Endothelial cell of umbilical vein (primary cell): ENCODE measurements around the gene RSPH6A. TPM values are rescaled to one million over a fixed set of nuclear protein-coding genes. Genes with fewer than 3 reads are reported as not detected.

Experiments
- BruUV-seq: library from RNA; stranded (reverse); fragments of 400-500 nt; replicated peaks from 2 replicates; lab custom pipeline; 2021; lab: Mats Ljungman, UMichigan
- CTCF ChIA-PET: fragments of 300-600, 350-600 bp; sonication (Branson Sonifier 250); formaldehyde crosslinking; loops from one replicate; lab custom pipeline; 2021; ENCODE audit warnings: antibody characterized with exemption, inconsistent platforms; lab: Charles Lee
- POLR2A ChIA-PET: fragments of 300-600, 350-600 bp; sonication (Branson Sonifier 250); formaldehyde crosslinking; loops from one replicate; lab custom pipeline; 2021; ENCODE audit warnings: antibody characterized with exemption, inconsistent platforms; lab: Charles Lee
- DNase-seq: peaks from one replicate; pipeline ENCODE4 v3.0.0-alpha.2; 2011; ENCODE audit warnings: low read depth, low spot score
- FAIRE-seq: peaks from 2 replicates; lab custom pipeline; 2011; peaks lifted over from hg19 to GRCh38; lab: Jason Lieb, UNC
- H2AFZ ChIP-seq: 2 replicates; pipeline ENCODE4 v1.6.0; 2012; ENCODE audit warnings: low read depth, low read length, control low read depth, inconsistent platforms
- H3K27ac ChIP-seq: 2 replicates; pipeline ENCODE4 v1.5.1; 2011; ENCODE audit warnings: low read depth, mild to moderate bottlenecking, control low read depth, low read length, moderate library complexity; ENCODE audit not compliant: insufficient read depth
- H3K27me3 ChIP-seq, 2 experiments: 2 replicates each; pipeline versions ENCODE4 v1.6.0 to v1.6.1; 2011; ENCODE audit warnings: low read length in 2 of 2, mixed read lengths in 1 of 2; ENCODE audit not compliant: control insufficient read depth in 2 of 2, insufficient read depth in 2 of 2
- H3K36me3 ChIP-seq, 2 experiments: 2 replicates in 1 of 2; 3 replicates in 1 of 2; pipeline ENCODE4 v1.5.1; 2011; ENCODE audit warnings: low read length in 2 of 2, mild to moderate bottlenecking in 1 of 2, moderate library complexity in 1 of 2; ENCODE audit not compliant: control insufficient read depth in 2 of 2, insufficient read depth in 2 of 2; ENCODE audit errors: extremely low read depth in 1 of 2
- H3K4me1 ChIP-seq: 3 replicates; pipeline ENCODE4 v1.5.1; 2011; ENCODE audit warnings: mild to moderate bottlenecking, low read length; ENCODE audit not compliant: control insufficient read depth, insufficient read depth; ENCODE audit errors: extremely low read depth
- H3K4me2 ChIP-seq: 2 replicates; pipeline ENCODE4 v1.6.1; 2011; ENCODE audit warnings: low read length, control low read depth, mixed read lengths; ENCODE audit not compliant: insufficient read depth
- H3K4me3 ChIP-seq, 3 experiments: fragments of 200-600 bp in 1 of 3; sonication (generic), shearing (Covaris generic) in 1 of 3; replicated peaks in 1 of 3; 2 replicates each; pipeline ENCODE4 v1.5.1; 2011 to 2016; ENCODE audit warnings: control low read depth in 3 of 3, low read length in 3 of 3, mild to moderate bottlenecking in 2 of 3, inconsistent platforms in 1 of 3, low read depth in 1 of 3, moderate library complexity in 1 of 3; ENCODE audit not compliant: insufficient read depth in 1 of 3
- H3K79me2 ChIP-seq: 2 replicates; pipeline ENCODE4 v1.6.0; 2012; ENCODE audit warnings: low read length, inconsistent platforms; ENCODE audit not compliant: control insufficient read depth, insufficient read depth
- H3K9ac ChIP-seq: replicated peaks from 2 replicates; pipeline ENCODE3; 2011; ENCODE audit warnings: low read length, control low read depth; ENCODE audit not compliant: insufficient read depth; ENCODE audit errors: extremely low read depth
- H3K9me1 ChIP-seq: replicated peaks from 3 replicates; pipeline ENCODE4 v1.6.0; 2011; ENCODE audit warnings: mild to moderate bottlenecking, low read length; ENCODE audit not compliant: control insufficient read depth, insufficient read depth; ENCODE audit errors: extremely low read depth
- H3K9me3 ChIP-seq: replicated peaks from 2 replicates; pipeline ENCODE4 v1.5.1; 2012; ENCODE audit warnings: low read length, inconsistent platforms; ENCODE audit not compliant: control insufficient read depth, insufficient read depth
- H4K20me1 ChIP-seq: replicated peaks from 2 replicates; pipeline ENCODE3; 2011; ENCODE audit warnings: mild to moderate bottlenecking, low read length; ENCODE audit not compliant: control insufficient read depth, insufficient read depth; ENCODE audit errors: extremely low read depth
- EZH2 ChIP-seq: IDR thresholded peaks from 2 replicates; pipeline ENCODE4 v1.6.1; 2012; ENCODE audit warnings: borderline replicate concordance, low read depth, mild to moderate bottlenecking, moderate library complexity, low read length, inconsistent platforms; ENCODE audit not compliant: severe bottlenecking
- FOS ChIP-seq: IDR thresholded peaks from 2 replicates; pipeline ENCODE4 v1.6.1; 2011; ENCODE audit warnings: mild to moderate bottlenecking, low read length, moderate library complexity, borderline replicate concordance; ENCODE audit not compliant: insufficient read depth
- GATA2 ChIP-seq: IDR thresholded peaks from 2 replicates; pipeline ENCODE4 v1.7.0; 2011; ENCODE audit warnings: low read depth, mild to moderate bottlenecking, moderate library complexity, mixed read lengths, low read length; ENCODE audit not compliant: insufficient read length, insufficient read depth
- JUN ChIP-seq: IDR thresholded peaks from 2 replicates; pipeline ENCODE4 v1.6.1; 2011; ENCODE audit warnings: borderline replicate concordance, low read depth; ENCODE audit not compliant: insufficient read length, insufficient read depth
- MAX ChIP-seq: IDR thresholded peaks from 2 replicates; pipeline ENCODE4 v1.6.1; 2011; ENCODE audit not compliant: insufficient read depth, insufficient read length
- MYC ChIP-seq: IDR thresholded peaks from one replicate; pipeline ENCODE4 v1.6.1; 2011; ENCODE audit warnings: mild to moderate bottlenecking, low read depth, low read length
- POLR2A ChIP-seq: IDR thresholded peaks from 2 replicates; pipeline ENCODE4 v1.6.1; 2012; ENCODE audit warnings: low read depth, mild to moderate bottlenecking, control low read depth, low read length
- POLR2AphosphoS5 ChIP-seq: IDR thresholded peaks from 2 replicates; pipeline ENCODE4 v1.6.1; 2012; ENCODE audit warnings: low read depth, mild to moderate bottlenecking, control low read depth, low read length, moderate library complexity; ENCODE audit not compliant: insufficient read depth
- dilution Hi-C: fragments of 300-500 bp; cut with MboI; formaldehyde crosslinking; loops from one replicate; pipeline ENCODE4 v1.15.0; 2019; ENCODE audit warnings: low sequenced_read_pairs; ENCODE audit not compliant: extremely low pct_ligation_motif_present
- intact Hi-C: fragments of 100-400 bp; cut with micrococcal nuclease; formaldehyde crosslinking; loops from one replicate; pipeline ENCODE4 v1.10.0; 2022
- polyA plus RNA-seq, 4 experiments: library from polyadenylated mRNA; depleted of rRNA in 3 of 4; stranded (reverse) in 3 of 4; unstranded in 1 of 4; fragments of >200 nt; gene quantifications; 2 replicates each; pipeline versions ENCODE4 v1.2.1 to v1.2.3, GENCODE V29; 2011 to 2012; ENCODE audit warnings: missing spikeins in 1 of 4
- total RNA-seq: library from RNA; stranded (reverse); gene quantifications from 2 replicates; pipeline ENCODE4 v1.2.3, GENCODE V29; 2021
- TF ChIP-seq, protein P1 (sequence below), 2 donors: IDR thresholded peaks; 1 replicate in 1 of 2; 2 replicates in 1 of 2; pipeline ENCODE4 v1.5.1; 2011; ENCODE audit warnings: low read length in 2 of 2, mild to moderate bottlenecking in 2 of 2, moderate library complexity in 2 of 2, control low read depth in 1 of 2, inconsistent platforms in 1 of 2, low read depth in 1 of 2; ENCODE audit not compliant: insufficient read depth in 1 of 2; ENCODE audit errors: extremely low read depth in 1 of 2

Gene RSPH6A
- total and polyA plus RNA-seq, 2 donors (not counting 3 experiments of a cell fraction or from before 2014, with no cell fraction given), result 0.03 to 0.62 TPM

GRCh38 chr19:45854167-45854778, 39.2 kb upstream of the RSPH6A start:
- no peak for TF ChIP-seq FOS
- Histone ChIP-seq H3K9me1 (no peaks in the 10 kb centered on the region), H3K4me2 (no peak overlapping the region), H3K4me3 (no peak overlapping the region), H3K36me3 (peaks cover 30 to 37% of the 10 kb centered on the region in 2 experiments), H2AFZ (no peak overlapping the region), H3K9ac (no peak overlapping the region), H3K9me3 (no peaks in the 10 kb centered on the region), H3K27me3 (no peaks in the 10 kb centered on the region), H3K27ac (no peak overlapping the region), H3K4me1 (no peaks in the 10 kb centered on the region), H4K20me1 (no peaks in the 10 kb centered on the region), H3K79me2 (peaks cover 21% of the 10 kb centered on the region)
- ChIA-PET CTCF (interaction anchor here (1.3 kb wide), 1 partner anchor 37 kb away, joined by 3 read pairs; no protein-coding TSS in a partner anchor), POLR2A (no interaction called here)
- FAIRE-seq (no peak), DNase-seq (no peak)
- no TSS peak for BruUV-seq
- intact Hi-C loops (no loop called here), dilution Hi-C loops (no loop called here)

DNA sequence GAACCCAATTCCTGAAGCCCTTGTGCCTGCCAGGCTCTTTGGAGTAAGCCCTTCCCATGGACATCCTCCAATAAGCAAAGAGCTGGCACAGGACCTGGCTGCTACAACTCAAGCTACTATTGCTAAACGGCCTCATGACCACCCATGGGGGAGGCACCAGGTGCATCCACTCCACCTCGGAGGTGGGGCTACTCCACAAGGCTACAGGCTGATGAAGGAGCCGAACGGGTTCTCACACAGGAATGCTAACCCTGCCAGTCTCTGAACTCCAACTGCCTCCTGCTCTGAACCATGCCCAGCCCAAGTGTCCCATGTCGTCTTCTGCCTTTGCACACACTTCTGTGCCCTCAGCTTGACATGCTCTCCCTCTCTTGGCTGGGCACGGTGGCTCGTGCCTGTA, 37.9 kb upstream of the RSPH6A start:
- no peaks in the 10 kb centered on the region for H3K9me3 ChIP-seq

More for the DNA sequence above, 37.9 kb upstream of the RSPH6A start:
- Histone ChIP-seq H3K9ac (no peak overlapping the region), H3K9me1 (no peaks in the 10 kb centered on the region), H3K36me3 (peaks cover 34 to 48% of the 10 kb centered on the region in 2 experiments), H3K27ac (no peak overlapping the region), H3K4me3 (no peak overlapping the region), H3K27me3 (no peaks in the 10 kb centered on the region), H4K20me1 (no peaks in the 10 kb centered on the region), H3K4me1 (no peaks in the 10 kb centered on the region), H2AFZ (no peak overlapping the region), H3K79me2 (peaks cover 13% of the 10 kb centered on the region), H3K4me2 (no peak overlapping the region)
- DNase-seq (no peak), FAIRE-seq (no peak)
- intact Hi-C loops (no loop called here), dilution Hi-C loops (no loop called here)
- ChIA-PET CTCF (interaction anchor here (1.3 kb wide), 1 partner anchor 36 kb away, joined by 3 read pairs; no protein-coding TSS in a partner anchor), POLR2A (interaction anchor here (0.6 kb wide), 1 partner anchor 145 kb away, joined by 3 read pairs; no protein-coding TSS in a partner anchor)
- BruUV-seq, result no TSS peak
- TF ChIP-seq, protein P1, sequence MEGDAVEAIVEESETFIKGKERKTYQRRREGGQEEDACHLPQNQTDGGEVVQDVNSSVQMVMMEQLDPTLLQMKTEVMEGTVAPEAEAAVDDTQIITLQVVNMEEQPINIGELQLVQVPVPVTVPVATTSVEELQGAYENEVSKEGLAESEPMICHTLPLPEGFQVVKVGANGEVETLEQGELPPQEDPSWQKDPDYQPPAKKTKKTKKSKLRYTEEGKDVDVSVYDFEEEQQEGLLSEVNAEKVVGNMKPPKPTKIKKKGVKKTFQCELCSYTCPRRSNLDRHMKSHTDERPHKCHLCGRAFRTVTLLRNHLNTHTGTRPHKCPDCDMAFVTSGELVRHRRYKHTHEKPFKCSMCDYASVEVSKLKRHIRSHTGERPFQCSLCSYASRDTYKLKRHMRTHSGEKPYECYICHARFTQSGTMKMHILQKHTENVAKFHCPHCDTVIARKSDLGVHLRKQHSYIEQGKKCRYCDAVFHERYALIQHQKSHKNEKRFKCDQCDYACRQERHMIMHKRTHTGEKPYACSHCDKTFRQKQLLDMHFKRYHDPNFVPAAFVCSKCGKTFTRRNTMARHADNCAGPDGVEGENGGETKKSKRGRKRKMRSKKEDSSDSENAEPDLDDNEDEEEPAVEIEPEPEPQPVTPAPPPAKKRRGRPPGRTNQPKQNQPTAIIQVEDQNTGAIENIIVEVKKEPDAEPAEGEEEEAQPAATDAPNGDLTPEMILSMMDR (IDR thresholded peaks at IDR 0.05; ENCODE audit: extremely low read depth in 1 of 2, insufficient read depth in 1 of 2, low read depth in 1 of 2, low read length in 2 of 2), result no peak
- TF ChIP-seq POLR2AphosphoS5 (no peak), MYC (no peak), EZH2 (no peak), MAX (no peak), POLR2A (no peak), JUN (no peak), FOS (no peak), GATA2 (no peak)
